NCI-H1092 (cell line): ENCODE measurements around the gene HAX1.
"Not testable (repeated sequence)": the region's sequence is repeated elsewhere in the genome, so short reads cannot be mapped to it uniquely, and the experiment has no call there.

Experiments used
- DNase-seq: peaks from one replicate; lab custom pipeline; 2025; lab: John Stamatoyannopoulos, UW

Gene HAX1

DNA sequence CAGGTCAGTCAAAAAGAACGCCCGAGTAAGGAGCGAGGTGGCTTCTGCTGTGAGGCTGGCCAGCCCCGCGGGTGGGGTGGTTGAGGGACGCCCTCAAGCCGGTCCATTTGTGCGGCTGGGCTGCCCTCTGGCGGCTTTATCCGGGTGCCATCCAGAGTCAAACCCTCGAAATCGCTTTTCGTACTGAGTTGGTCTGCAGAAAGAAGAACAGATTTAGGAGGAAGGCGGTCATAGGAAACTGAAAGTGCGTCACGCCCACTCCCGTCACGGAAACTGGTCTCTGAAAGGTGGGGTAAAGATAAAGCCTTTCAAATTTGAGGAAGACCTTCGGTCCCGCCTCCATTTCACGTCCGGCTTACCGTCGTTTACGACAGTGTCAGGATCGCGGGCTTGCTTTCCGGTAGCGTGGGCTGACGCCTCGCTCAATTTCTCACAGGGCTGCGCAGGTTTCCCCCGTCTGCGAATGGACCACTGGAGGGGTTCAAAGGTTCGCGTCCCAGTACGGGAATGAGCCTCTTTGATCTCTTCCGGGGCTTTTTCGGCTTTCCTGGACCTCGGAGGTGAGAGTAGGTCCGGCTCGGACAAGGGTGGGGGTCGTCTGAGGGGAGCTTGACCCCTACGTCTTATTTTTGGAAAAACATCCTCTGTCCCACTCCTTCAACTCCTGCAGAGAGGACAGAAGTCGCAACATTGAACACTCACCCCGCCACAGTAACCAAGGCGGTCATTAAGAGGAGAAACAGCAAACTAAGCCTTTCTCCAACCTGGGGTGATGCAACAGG lies at the start of gene HAX1:
Gene HAX1 (plus strand): TSS at position 413 of the 782 bp plus-strand sequence. CDS start 95 bp downstream, at position 508.
- DNase-seq = peak; percentile 96

GRCh38 chr1:154222918-154223317 lies 49.5 kb upstream of the HAX1 start:
- no peak for DNase-seq

GRCh38 chr1:154223621-154224020 lies 48.8 kb upstream of the HAX1 start:
- DNase-seq = no peak

DNA sequence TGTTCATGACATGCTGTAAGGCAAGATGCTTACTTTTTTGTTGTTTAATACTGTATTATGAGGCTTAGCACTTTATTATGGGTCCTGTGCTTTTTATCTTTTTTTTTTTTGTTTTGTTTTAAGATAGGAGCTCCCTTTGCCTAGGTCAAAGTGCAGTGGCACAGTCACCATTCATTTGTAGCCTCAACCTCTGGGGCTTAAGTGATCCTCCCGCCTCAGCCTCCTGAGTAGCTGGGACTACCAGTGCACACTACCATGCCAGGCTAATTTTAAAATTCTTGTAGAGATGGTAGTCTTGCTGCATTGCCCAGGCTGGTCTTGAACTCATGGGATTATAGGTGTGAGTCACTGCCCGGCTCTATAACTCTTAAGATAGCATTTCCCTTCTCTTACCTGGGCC lies 47.1 kb upstream of the HAX1 start:
- DNase-seq = no peak

DNA sequence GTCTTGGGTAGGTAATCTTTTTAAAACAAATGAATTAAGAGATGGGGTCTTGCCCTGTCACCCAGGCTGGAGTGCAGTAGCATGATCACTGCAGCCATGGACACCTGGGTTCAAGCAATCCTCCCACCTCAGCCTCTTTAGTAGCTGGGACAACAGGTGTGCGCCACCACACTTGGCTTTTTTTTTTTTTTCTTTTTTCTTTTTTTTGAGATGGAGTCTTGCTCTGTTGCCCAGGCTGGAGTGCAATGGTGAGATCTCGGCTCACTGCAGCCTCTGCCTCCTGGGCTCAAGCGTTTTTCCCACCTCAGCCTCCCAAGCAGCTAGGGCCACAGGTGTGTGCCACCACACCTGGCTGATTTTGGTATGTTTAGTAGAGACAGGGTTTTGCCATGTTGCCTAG lies 41.3 kb upstream of the HAX1 start:
- not testable (repeated sequence) for DNase-seq

DNA sequence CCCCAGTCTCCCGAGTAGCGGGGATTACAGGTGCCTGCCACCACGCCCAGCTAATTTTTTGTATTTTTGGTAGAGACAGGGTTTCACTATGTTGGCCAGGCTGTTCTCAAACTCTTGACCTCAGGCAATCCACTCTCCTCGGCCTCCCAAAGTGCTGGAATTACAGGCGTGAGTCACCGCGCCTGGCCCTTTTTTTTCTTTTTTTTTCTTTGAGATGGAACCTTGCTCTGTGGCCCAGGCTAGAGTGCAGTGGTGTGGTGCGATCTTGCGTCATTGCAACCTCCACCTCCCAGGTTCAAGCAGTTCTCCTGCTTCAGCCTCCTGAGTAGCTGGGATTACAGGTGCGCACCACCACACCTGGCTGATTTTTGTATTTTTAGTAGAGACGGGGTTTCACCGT lies 39.3 kb upstream of the HAX1 start:
- DNase-seq = not testable (repeated sequence)

- DNase-seq = no peak
Measured at GRCh38 chr1:154236855-154237254, 35.6 kb upstream of the HAX1 start.

DNA sequence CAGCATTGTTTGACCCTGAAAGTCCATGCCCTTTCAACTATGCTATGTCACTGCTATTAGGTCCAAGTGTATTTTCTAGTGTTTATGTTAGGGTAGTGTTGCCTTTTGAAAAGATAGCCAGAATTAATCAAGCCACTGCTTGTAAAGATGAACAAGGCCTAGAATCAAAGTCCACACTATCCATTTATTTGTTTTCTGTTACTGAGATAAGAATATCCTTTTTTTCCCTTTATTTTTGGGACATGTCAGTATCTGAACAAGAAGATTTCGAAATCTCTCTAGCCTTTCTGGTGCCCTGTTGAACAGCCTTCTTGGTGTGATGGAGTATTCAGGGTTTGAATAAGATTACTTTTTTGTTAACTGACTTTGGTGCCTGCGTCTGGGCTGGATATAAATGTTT lies 35.0 kb upstream of the HAX1 start:
- no peak for DNase-seq

- no peak for DNase-seq
Measured at GRCh38 chr1:154237880-154238506, 34.4 kb upstream of the HAX1 start.

- DNase-seq = no peak
Measured at GRCh38 chr1:154239491-154239890, 32.9 kb upstream of the HAX1 start.

- DNase-seq = no peak
Measured at GRCh38 chr1:154240294-154240833, 32.1 kb upstream of the HAX1 start.

DNA sequence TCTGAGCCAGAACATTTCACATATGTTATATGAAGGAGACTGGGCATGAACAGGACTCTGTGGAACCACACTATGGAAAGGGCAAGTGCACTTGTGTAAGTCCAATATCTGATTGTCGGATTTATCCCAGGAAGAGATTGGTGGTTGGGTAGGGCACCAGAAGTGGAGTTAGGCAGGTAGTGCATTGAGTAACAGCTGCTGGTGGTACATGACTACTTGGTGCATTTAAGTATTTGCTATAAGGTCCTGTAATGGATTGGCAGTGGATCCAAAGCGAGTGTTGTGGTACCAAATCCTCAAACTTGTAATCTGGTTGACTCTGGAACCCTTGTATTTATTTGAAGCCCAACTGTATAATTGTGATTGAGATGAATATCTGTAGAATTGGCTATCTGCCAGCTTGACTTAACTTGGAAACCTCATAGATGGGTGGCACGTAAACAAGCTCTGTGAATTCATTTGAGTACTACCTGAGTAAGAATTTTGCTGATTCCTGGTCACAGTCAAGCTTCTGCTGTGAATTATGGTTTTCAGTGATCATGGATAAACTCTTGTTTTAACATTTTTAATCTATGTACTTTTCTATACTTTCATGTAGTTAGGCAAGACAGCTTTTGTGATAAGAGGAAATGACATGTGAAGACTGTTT lies 30.6 kb upstream of the HAX1 start:
- DNase-seq = no peak

- no peak for DNase-seq
Measured at GRCh38 chr1:154253671-154254070, 18.8 kb upstream of the HAX1 start.

DNA sequence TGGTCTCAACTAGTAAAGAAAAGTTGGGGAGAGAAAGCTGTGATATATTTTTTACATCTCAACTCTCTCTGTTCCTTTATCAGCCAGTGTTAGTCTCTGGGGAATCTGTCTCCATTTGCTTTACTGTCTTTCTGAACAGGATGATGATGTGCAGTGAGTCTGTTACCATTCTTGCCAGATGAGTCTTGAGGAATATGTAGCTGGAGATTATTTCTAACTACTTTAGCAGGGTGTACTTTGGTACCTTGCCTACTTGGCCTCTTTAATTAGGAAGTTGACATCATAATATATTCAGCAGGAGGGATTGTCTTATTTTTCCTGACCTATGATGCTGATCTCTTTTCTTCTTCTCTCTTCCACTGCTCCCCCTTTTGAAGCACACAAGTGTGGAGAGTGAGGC lies 15.7 kb upstream of the HAX1 start:
- no peak for DNase-seq

DNA sequence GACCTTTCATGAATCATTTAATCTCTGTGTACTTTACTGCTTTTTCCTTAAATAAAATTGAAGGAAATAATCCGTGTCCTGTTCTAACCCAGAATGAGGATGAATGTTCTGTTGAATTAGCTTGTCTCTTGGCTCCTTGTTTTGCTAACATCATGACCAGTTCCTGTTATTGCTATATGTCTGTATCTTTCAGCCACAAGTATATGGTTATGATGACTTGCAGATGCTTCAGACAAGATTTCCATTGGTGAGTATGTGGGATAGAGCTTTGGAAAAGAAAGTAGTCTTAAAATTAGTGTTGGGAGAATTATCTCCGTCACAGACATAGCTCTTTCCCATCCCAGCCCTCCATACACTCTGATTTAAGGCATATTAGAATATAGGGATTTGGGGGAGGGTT lies 13.6 kb upstream of the HAX1 start:
- DNase-seq = no peak

- no peak for DNase-seq
Measured at GRCh38 chr1:154260127-154260526, 12.3 kb upstream of the HAX1 start.

DNA sequence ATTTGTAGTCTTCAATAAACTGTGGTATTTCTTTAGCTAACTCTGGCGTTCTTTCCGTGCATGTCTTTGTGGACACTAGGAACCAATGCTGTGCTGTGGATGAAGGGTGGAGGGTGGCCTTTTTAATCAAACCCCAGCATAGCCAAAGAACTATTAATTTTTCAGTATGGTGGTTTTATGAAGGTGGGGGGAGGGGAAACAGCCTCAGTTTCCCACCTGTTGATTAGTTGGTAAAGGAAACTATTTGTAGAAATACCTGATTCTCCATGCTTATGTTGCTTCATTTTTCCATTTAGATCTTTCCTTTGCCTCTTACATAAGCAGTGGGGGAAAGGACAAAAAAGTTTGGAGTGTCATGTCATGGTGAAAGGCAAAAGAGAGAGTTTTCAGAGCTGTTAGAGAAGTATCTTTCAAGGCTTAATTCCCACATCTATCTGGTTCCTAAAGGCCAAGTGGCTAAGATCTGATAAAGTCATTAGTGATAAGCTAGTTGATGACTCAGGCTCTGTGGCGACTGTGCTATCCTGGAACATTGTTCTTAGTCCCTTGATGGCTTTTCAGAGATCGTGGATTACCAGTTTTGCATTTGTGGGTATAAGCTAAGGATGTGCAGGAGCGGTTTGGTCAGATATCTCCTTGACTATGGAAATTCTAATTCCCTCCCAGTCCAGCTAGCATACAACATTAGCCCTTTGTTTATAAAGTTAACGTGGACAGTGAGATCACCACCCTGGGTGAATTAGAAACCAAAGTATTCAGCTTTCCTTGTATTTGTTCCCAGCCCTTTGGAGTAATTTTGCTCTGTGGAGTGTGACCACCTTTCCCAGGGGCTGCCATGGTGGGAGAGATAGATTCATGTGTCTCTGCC lies 8.7 kb upstream of the HAX1 start:
- DNase-seq = no peak

- no peak for DNase-seq
Measured at GRCh38 chr1:154264454-154264853, 8.0 kb upstream of the HAX1 start.

DNA sequence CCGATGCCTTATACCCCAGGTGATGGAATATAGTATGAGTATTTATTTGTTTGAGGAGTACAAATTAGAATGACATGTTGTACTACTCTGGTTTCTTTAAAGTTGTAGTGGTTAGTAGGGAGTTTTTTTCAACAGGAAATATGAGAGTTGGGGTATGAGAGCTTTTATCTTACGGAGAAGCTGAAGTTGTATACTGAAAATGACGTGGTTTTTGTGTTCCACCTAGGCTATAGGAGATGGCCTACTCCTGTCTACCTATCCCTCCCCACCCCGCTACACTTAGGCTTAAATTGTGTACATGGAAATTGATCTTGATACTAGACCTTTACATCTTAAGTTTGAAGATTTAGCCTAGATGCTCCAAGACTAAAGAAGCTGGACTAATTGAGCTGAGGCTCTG lies 6.8 kb upstream of the HAX1 start:
- DNase-seq = no peak

GRCh38 chr1:154270833-154271232 lies 1.6 kb upstream of the HAX1 start:
- no peak for DNase-seq

GRCh38 chr1:154272999-154273563 lies 652 bp downstream of the HAX1 start:
- DNase-seq = no peak

DNA sequence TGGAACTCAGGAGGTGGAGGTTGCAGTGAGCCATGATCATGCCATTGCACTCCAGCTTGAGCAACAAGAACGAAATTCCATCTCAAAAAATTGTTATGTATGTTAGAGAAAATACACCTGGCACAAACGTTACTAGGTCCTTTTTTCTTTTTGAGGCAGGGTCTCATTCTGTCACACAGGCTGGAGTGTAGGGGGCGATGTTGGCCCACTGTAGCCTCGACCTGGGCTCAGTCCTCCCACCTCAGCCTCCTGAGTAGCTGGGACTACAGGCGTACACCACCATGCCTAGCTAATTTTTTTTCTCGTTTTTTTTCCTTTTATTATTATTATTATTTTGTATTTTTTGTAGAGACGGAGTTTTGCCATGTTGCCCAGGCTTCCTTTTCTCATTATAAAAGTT lies 4.4 kb downstream of the HAX1 start:
- no peak for DNase-seq
